ENCODE measurements around the gene CHN1.

Gene CHN1

GRCh38 chr2:174969091-174969734 lies 36.0 kb downstream of the CHN1 start:
- FAIRE-seq (no peak), DNase-seq (ENCODE audit: insufficient read length) (no peak)
- TF ChIP-seq TAF1 (IDR thresholded peaks at IDR 0.05; ENCODE audit: borderline replicate concordance, low read depth, low read length) (no peak), POLR2A (IDR thresholded peaks at IDR 0.05; ENCODE audit: low read depth, low read length) (no peak), POLR2AphosphoS5 (IDR thresholded peaks at IDR 0.05; ENCODE audit: low read depth, low read length) (no peak)

- no peak for TF ChIP-seq POLR2AphosphoS5 (IDR thresholded peaks at IDR 0.05; ENCODE audit: low read depth, low read length)
- no peak for TF ChIP-seq POLR2A (IDR thresholded peaks at IDR 0.05; ENCODE audit: low read depth, low read length)
- no peak for TF ChIP-seq TAF1 (IDR thresholded peaks at IDR 0.05; ENCODE audit: borderline replicate concordance, low read depth, low read length)
- DNase-seq (ENCODE audit: insufficient read length) = no peak
- FAIRE-seq = no peak
Observed at GRCh38 chr2:174967691-174968260, 37.4 kb downstream of the CHN1 start.

DNA sequence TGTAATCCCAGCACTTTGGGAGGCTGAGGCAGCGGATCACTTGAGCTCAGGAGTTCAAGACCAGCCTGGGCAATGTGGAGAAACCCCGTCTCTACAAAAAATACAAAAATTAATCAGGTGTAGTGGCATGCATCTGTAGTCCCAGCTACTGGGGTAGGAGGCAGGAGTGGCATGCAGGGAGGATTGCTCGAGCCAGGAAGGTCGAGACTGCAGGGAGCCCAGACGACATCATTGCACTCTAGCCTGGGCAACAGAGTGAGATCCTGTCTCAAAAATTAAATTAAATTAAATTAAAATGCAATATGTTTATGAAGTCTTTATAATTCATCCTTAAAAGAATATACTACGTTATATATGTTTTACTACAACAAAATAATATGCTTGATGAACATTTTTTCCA lies 38.1 kb downstream of the CHN1 start:
- DNase-seq (ENCODE audit: insufficient read length) = no peak
- TF ChIP-seq TAF1 (IDR thresholded peaks at IDR 0.05; ENCODE audit: borderline replicate concordance, low read depth, low read length) = no peak
- TF ChIP-seq POLR2A (IDR thresholded peaks at IDR 0.05; ENCODE audit: low read depth, low read length) = no peak
- no peak for FAIRE-seq

GRCh38 chr2:174965992-174966744 lies 39.0 kb downstream of the CHN1 start:
- FAIRE-seq (no peak), DNase-seq (ENCODE audit: insufficient read length) (no peak)
- TF ChIP-seq TAF1 (IDR thresholded peaks at IDR 0.05; ENCODE audit: borderline replicate concordance, low read depth, low read length) (no peak), POLR2AphosphoS5 (IDR thresholded peaks at IDR 0.05; ENCODE audit: low read depth, low read length) (no peak), POLR2A (IDR thresholded peaks at IDR 0.05; ENCODE audit: low read depth, low read length) (no peak)

- FAIRE-seq (no peak), DNase-seq (ENCODE audit: insufficient read length) (no peak)
Observed at GRCh38 chr2:174965551-174965950, 39.6 kb downstream of the CHN1 start.

DNA sequence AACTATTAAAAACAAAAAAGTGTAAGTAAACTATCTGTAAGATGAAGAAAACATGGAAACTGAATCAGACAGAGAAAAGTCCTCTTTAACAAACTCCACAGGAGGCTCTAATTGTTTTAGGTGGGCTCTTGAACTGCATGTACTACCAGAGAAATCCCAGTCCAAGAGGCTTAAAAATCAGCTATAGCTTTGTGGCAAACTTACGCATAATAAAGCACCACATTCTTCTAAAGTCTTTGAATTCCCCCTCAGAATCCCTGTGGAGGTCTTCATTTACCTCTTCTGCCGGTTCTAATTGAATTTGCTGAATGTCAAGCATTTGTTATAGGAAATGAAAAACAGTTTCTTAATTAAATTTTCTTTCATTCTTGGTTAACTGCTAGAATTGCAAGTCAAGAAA lies 40.8 kb downstream of the CHN1 start:
- TF ChIP-seq POLR2AphosphoS5 (IDR thresholded peaks at IDR 0.05; ENCODE audit: low read depth, low read length) (no peak), TAF1 (IDR thresholded peaks at IDR 0.05; ENCODE audit: borderline replicate concordance, low read depth, low read length) (no peak), POLR2A (IDR thresholded peaks at IDR 0.05; ENCODE audit: low read depth, low read length) (no peak)
- FAIRE-seq (no peak), DNase-seq (ENCODE audit: insufficient read length) (no peak)

More at GRCh38 chr2:174965551-174965950, 39.6 kb downstream of the CHN1 start:
- no peak for TF ChIP-seq TAF1 (IDR thresholded peaks at IDR 0.05; ENCODE audit: borderline replicate concordance, low read depth, low read length)

DNA sequence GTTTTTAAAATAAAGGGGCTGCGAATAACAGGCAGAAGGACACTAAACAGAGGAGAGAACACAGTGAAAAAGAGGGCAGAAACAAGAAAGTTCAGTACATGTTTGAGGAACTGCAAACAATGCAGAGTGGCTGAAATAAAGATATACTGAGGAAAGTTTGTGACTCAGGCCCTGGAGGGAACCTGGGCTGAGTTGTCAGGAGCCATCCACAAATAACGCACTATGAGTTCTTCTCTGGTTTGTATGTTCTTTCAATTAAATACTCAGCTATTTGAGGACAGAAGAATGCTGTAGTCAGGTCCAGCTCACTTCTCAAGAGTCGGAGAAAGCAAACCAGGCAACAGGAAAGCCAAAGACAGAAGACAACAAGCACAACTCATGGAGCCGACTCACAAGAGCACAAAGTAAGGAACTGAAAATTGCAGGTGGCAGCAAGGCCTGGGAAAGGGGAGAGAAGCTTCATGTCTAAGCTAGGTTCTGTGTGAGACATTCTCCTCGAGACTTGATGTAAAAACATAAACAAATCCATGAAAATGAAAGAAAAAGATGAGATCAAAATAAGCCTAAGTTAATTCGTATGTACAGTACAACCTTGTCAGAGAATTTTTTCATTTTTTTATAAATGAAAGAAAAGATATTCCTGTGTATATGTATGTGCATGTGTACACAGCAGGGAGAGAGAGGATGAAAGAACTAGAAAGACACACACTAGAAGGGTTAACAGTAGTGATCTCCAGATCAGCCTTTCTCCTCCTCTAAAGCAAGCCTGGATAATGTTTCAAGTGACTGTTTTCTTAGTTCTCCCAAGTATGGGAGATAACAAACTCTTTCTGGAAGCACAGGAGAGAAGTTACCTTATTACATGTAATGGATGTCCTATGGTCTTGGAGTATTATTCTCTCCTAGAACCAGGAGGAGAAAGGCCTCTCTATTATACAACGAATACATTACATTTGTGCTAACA lies 41.5 kb downstream of the CHN1 start:
- TF ChIP-seq POLR2A (IDR thresholded peaks at IDR 0.05; ENCODE audit: low read depth, low read length) (no peak), TAF1 (IDR thresholded peaks at IDR 0.05; ENCODE audit: borderline replicate concordance, low read depth, low read length) (no peak), POLR2AphosphoS5 (IDR thresholded peaks at IDR 0.05; ENCODE audit: low read depth, low read length) (no peak)
- DNase-seq (ENCODE audit: insufficient read length) = no peak
- no peak for FAIRE-seq

DNA sequence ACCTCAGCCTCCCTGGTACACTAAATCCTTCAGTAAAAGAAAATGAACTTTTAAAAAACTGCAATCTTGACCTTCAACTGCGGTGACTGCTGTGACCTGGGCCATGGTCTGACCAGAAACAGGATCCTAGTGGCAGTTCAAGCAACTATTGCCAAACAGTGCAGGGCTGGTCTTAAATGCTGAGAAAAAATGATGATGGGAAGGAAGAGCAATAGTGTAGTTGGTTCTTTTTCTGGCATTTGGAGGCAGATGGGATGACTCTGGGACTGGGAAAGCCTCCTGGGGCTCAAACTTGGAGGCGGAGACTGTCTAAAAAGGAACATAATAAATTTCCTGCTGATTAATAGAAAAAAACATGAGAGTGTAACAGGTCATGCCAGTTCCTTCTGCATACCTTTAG lies 45.4 kb downstream of the CHN1 start:
- DNase-seq (ENCODE audit: insufficient read length) (no peak), FAIRE-seq (no peak)
- no peak for TF ChIP-seq POLR2AphosphoS5 (IDR thresholded peaks at IDR 0.05; ENCODE audit: low read depth, low read length)
- TF ChIP-seq TAF1 (IDR thresholded peaks at IDR 0.05; ENCODE audit: borderline replicate concordance, low read depth, low read length) = no peak
- no peak for TF ChIP-seq POLR2A (IDR thresholded peaks at IDR 0.05; ENCODE audit: low read depth, low read length)

DNA sequence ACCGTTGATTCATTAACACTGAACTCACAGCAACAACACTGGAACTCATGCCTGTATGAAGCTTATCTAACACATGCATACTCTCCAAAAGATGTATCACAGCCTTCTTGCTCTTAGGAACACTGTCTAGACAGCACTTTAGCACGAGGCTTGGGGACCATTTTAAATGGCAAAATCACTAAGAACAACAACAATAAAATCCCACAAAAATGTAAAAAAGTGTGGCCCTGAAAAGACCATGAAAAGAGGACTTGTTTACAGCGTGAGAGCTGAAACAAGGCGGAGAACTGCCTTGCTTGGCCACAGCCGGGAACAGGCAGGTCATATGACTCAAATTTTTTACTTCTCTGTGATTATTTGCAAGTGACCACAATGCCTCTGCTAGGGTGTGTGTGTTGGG lies 48.1 kb downstream of the CHN1 start:
- TF ChIP-seq POLR2A (IDR thresholded peaks at IDR 0.05; ENCODE audit: low read depth, low read length) (no peak), TAF1 (IDR thresholded peaks at IDR 0.05; ENCODE audit: borderline replicate concordance, low read depth, low read length) (no peak), POLR2AphosphoS5 (IDR thresholded peaks at IDR 0.05; ENCODE audit: low read depth, low read length) (no peak)
- no peak for FAIRE-seq
- no peak for DNase-seq (ENCODE audit: insufficient read length)

DNA sequence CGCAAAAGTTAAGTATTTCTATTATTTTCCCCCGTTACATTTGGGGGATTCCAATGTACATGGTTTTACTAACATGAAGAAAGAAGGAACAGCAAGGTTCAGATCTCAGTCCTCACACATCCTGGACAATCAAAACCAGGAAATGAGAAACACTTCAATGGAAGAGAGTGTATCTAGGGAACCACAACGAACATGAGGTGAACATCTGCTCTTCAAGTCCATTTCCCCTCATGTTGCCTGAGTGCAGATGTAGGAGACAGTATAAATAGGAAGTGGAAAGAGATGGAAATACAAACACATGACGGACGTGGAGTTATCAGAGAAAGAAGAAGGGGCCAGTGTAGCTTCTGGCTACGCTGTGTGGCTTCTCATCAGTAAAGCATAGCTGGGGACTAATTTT lies 52.6 kb downstream of the CHN1 start:
- FAIRE-seq (no peak), DNase-seq (ENCODE audit: insufficient read length) (no peak)
- TF ChIP-seq POLR2AphosphoS5 (IDR thresholded peaks at IDR 0.05; ENCODE audit: low read depth, low read length) (no peak), TAF1 (IDR thresholded peaks at IDR 0.05; ENCODE audit: borderline replicate concordance, low read depth, low read length) (no peak), POLR2A (IDR thresholded peaks at IDR 0.05; ENCODE audit: low read depth, low read length) (no peak)

- no peak for TF ChIP-seq POLR2A (IDR thresholded peaks at IDR 0.05; ENCODE audit: low read depth, low read length)
- FAIRE-seq (no peak), DNase-seq (ENCODE audit: insufficient read length) (no peak)
Observed at GRCh38 chr2:174951745-174952144, 53.4 kb downstream of the CHN1 start.
